NCI-H2171 (cell line): Measurements from ENCODE around the gene FAM135A.

Experiments used
- DNase-seq: peaks from one replicate; lab custom pipeline; 2025; lab: John Stamatoyannopoulos, UW

The FAM135A gene

GRCh38 chr6:70413114-70413991, at the start of gene FAM135A:
Gene FAM135A, plus strand, starts transcription at chr6:70413508. Its CDS starts 14,835 bp downstream, at chr6:70428343.
- peak; percentile 99 for DNase-seq

DNA sequence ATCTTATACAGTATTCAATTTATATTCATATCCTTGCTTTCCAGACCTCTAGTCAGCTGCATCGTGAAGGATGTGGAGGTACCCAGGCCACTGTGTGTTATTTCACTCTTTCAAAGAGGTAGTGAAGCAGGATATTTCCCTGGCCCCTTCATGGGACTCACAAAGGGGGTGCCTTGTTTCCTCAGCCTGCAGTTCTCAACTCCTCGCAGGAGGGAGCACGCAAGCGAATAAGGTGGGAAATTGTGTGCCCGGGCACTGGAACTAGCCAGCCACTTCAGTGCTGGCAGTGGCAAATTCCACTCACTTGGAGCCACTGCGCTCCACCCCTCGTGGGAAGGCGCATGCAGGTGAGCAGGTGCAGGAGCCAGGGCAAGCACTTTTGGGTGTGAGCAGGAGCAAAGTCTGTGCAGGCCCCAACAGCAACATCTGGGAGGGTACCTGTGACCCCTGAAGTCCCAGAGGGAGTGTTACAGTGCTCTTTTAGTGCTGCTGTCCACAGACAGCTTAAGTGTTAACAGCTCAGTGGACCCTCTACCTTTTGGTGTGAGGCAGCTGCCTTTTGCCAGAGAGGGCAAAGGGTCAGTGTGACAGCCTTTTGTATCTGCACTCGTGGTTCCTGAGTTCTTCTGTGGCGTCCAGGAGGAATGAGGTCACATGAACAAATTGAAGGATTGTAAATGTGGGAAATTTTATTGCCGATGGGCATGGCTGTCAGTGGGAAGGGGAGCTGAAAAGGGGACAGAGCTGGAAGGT, 49.4 kb upstream of the FAM135A start:
- DNase-seq = no peak

DNA sequence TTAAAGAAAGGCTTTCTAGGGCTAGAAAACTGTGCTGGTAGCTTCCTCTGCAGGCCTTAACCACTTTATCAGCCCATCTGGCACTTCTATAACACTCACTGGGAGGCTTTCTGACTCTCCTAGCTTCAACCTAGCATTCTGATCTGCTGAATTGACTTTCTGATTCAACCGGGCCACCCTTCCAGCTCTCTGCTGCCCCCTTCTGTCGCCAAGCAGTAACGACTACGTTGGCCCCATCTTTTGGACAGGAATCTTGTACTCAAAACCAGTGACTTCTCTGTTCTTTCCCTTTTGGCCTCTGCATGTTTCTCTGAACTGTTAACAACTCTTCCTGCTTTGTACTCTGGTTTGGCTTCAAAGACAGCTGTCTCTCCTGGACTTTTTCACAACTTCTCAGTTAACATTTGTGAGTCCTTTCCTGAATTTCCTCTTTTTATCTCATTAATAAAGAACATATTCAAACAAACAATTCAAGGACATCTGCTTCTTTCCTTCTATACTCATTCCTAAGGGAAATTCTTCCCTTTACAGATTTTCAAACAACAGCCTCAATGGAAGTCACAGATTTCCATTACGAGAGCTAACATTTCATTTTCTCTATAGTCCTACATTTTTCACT, 43.9 kb upstream of the FAM135A start:
- DNase-seq = peak; percentile 37

DNA sequence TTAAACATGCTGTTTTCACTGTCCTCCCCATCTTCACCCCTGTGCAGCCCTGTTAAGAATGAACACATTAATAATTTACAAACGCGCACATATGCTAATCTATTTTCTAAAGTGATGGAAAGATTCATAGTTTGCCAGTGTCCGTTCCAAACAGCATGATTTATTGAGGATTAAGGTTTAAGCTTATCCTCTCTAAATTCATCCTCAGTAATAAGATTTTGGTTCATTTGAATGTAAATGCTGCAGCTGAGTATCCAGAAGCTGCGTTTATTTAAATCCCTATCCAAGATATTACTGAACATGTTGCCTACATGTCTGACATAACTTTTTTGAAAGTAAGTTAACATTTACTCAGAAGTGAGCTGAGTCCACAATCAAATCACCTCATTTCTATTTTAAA, 42.8 kb upstream of the FAM135A start:
- DNase-seq = no peak

DNA sequence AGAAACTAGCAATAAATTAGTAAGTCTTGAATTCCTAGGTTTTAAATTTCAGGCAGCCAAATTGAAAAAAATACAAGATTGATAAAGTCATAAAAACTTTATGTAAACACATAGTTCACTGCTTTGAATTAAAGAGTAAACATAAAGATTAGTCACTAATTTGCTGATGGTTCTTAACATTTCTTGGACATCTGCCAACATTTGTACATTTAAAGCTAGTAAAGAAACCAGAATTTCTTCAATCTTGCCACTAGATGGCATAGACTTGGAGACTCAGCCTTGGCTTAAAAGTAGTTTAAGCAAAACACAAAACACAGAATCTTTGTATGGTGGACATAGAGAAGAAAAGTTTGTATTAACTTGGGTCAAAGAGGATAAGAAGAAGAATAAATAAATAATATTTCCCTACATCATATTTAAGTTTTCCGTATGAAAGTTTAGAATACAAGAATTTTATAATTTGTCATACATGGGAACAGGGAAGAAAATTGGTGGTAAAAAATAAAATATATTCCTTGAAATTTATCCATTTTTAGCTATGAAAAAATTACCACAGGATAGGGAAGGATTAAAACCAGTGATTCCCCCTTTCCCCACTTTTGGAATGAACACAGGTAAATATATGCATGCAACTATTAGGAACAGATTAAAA, 41.7 kb upstream of the FAM135A start:
- peak; percentile 77 for DNase-seq

DNA sequence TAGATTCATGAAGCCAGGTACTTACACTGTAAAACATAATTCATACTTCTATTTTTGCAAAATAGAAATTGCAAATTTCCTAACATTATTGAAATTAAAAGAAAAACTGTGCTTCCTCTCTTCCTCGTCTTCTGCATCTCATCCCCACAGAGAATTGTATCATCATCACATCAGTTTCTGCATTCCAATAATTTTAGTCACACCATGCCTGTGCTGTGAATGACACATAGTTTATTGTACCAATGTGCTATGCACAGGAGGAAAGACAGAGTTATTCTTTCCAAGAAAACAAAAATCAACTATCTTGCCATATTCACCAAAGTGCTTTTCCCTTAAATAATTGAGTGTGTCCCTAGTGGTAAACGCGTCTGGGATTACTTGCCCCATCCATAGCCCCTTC, 38.1 kb upstream of the FAM135A start:
- no peak for DNase-seq

GRCh38 chr6:70375882-70376281, 37.4 kb upstream of the FAM135A start:
- DNase-seq = no peak

GRCh38 chr6:70376628-70377027, 36.7 kb upstream of the FAM135A start:
- DNase-seq = no peak

DNA sequence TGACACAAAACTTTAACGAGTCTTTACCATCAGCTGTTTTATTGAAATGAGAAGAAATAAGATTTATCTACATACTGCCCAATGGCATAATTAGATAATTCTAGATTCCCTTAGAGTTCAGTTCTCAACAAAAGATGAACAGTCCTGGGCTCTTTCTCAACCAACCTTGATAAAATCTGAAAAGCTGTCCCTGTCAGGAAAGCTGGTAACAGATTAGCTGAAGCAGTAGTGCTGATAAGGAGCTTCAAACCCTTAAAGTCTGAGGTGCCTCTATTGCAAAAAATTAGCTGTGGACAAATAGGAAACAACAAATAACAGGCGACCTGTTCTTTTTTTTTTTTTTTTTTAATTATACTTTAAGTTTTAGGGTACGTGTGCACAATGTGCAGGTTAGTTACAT, 35.9 kb upstream of the FAM135A start:
- DNase-seq = no peak

GRCh38 chr6:70379473-70380013, 33.8 kb upstream of the FAM135A start:
- DNase-seq = no peak

GRCh38 chr6:70380252-70380651, 33.1 kb upstream of the FAM135A start:
- no peak for DNase-seq

DNA sequence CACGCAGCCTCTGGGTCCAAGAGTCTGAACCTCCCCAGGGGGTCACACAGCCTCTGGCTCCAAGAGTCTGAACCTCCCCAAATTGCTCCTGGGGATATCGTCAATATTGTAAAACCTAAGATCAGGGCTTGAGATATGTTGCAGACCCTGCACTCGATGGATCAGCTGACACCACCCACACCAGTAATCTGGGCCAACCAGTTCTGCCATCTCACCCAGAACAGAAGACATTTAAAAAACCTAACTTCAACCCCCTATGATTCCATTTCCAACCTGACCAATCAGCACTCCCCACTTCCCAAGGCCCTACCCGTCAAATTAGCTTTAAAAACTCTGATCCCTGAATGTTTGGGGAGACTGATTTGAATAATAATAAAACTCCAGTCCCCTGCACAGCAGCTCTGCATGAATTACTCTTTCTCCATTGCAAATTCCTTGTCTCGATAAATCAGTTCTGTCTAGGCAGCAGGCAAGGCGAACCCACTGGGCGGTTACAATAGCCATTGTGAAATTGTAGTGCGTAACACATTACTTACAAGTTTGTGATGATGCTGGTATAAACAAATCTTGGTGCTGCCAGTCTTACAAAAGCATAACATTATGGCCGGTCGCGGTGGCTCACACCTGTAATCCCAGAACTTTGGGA, 32.4 kb upstream of the FAM135A start:
- DNase-seq = no peak

GRCh38 chr6:70381417-70381782, 31.9 kb upstream of the FAM135A start:
- DNase-seq = no peak

DNA sequence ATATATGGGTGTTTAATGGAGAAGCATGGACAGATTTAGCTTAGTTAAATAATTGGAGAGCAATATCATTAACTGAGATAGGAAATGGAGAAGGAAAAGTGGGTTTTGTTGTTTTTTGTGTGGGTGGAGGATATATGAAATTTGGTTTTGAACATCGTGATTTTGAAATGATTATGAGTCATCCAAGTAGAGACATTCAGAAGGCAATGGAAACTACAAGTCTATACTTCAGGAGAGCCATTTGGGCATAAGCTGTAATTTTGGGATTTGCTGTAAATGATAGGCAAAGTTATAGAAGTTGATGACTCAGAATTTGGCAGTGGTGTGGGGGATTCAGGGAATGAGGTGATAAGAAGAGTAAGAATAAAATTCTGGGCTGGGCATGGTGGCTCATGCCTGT, 27.4 kb upstream of the FAM135A start:
- DNase-seq = no peak

DNA sequence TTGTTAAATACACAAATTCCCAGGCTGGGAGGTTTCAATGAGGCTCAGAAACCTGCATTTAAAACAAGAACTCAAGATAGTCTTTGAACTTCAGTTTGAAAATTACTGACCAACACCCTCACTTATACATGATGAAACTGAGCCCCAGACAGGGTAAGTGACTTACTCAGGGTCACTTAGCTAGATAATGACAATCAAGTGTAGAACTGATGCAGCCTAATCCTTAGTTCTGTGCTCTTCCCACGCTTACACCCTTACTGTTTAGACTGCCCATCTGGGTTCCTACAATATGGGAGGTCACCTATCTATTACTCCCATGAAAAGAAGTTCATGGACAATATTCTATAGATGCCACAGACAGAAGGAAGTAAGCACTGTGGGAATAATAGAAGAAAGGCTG, 24.5 kb upstream of the FAM135A start:
- no peak for DNase-seq

GRCh38 chr6:70389261-70389660, 24.0 kb upstream of the FAM135A start:
- no peak for DNase-seq

GRCh38 chr6:70390067-70390466, 23.2 kb upstream of the FAM135A start:
- no peak for DNase-seq

GRCh38 chr6:70391492-70391891, 21.8 kb upstream of the FAM135A start:
- DNase-seq = no peak

- DNase-seq = no peak
Measured at GRCh38 chr6:70394518-70395300, 18.6 kb upstream of the FAM135A start.

DNA sequence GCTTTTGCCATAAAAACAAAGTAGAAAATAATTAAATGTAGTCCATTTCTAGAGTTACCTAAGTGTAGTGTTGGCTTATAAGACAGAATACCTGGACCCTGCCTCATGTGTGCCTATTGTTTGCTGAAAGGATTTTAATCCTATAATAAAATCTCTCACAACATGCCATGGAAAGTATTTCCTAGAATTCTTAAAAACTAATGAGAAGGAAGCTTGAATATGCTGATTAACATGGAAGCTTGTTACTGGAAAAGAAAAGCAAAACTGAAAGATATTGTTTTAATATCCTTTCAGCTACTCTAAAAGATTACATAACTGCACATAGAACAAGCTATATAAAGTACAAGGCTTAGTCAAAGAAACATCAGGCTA, 18.0 kb upstream of the FAM135A start:
- DNase-seq = no peak

DNA sequence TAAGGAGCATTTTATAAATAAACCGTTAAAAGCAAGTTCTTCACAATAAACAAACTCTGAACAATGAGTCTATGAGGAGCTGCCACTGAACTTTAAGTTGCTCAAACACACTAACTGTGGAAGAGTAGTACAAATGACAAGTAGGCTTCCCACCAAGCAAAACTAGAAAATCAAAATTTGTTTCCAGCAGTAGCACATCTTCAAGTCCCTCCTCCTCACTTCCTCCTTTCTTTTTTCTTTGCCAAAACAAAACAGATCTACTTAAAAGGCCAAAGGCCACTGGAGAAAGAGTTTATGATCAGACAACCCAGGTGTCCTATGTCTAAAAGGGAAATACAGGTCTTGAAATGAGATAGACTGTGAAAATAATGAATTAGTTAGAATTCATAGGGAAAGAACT, 17.1 kb upstream of the FAM135A start:
- DNase-seq = no peak
